Activated gamma-delta T cell (primary cell): ENCODE results near the gene ASCC3.

Experiments used
- DNase-seq: peaks from one replicate; lab custom pipeline; 2025; lab: John Stamatoyannopoulos, UW

The ASCC3 gene

GRCh38 chr6:100724222-100724621, 156.9 kb downstream of the ASCC3 start:
- no peak for DNase-seq

GRCh38 chr6:100721256-100721655, 159.9 kb downstream of the ASCC3 start:
- DNase-seq = no peak

- no peak for DNase-seq
Measured at GRCh38 chr6:100719883-100720682, 161.0 kb downstream of the ASCC3 start.

DNA sequence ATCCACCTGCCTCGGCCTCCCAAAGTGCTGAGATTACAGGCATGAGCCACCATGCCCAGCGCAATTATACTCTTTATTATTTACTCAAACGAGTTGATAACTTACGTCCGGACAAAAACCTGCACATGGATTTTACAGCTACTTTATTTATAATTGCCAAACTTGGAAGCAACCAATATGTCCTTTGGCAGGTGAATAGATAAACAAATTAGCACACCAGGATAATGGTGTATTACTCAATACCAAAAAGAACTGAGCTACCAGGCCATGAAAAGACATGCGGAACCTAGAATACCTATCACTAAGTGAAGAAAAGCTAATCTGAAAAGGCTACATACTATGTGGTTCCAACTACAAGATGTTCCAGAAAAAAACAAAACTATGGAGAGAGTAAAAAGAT, 168.1 kb downstream of the ASCC3 start:
- DNase-seq = no peak

DNA sequence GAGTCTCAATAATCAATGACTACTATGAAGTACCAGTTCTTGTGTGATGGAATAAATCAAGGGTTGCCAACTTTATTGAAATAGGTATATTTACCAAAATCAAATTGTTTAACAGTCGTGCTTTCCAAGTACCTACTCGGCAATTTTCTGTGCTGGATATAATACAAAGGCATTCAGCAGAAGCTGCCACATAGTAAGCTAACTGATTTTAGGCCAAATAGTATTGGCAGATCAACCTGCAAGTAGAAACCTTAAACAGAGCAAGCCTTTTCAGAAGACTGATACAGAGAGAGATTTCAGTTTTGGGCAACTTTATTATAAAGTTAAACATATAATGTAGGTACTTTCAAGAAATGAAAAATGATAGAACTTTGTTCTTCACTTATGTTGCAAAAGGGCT, 174.6 kb downstream of the ASCC3 start:
- no peak for DNase-seq

DNA sequence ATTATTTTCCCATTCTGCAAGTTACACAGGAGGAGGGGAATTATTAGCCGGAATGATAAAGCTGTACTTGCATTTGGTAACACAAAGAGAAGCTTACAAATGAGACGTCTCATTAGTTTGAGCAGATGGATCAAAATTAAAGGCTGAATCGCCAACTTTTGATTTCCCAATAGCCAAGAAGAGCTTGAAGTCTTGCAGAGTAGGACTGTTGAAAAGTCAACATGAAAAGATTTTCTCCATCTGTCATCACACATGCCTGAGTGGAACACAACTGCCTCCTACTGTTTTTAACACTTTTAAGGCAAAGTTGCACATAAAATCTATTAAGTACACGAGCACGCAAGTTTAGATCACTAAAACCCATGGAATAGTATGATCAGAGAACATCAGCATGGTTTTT, 176.2 kb downstream of the ASCC3 start:
- no peak for DNase-seq

DNA sequence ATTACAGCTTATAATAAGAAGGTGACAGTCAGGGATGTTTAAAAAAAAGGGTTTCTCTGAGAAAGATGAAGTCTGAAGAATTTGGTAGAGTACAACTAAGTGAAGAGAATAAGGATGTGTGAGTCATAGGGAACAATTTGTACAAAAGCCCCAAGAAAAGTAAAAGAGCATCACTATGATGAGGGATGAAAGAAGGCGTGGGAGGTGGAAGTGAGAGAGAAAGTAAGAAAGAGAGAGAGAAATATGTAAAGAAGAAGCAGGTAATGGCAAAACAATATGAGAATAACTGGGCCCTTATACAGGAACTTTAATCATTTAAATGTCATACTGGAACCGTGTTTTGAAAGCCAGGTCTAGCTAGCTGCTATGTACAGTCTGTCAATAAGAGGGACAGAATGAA, 179.4 kb downstream of the ASCC3 start:
- no peak for DNase-seq

GRCh38 chr6:100700009-100700408, 181.1 kb downstream of the ASCC3 start:
- DNase-seq = no peak

GRCh38 chr6:100695445-100695844, 185.7 kb downstream of the ASCC3 start:
- DNase-seq = no peak

GRCh38 chr6:100693249-100693927, 187.7 kb downstream of the ASCC3 start:
- no peak for DNase-seq

- DNase-seq = no peak
Measured at GRCh38 chr6:100691972-100692371, 189.2 kb downstream of the ASCC3 start.

DNA sequence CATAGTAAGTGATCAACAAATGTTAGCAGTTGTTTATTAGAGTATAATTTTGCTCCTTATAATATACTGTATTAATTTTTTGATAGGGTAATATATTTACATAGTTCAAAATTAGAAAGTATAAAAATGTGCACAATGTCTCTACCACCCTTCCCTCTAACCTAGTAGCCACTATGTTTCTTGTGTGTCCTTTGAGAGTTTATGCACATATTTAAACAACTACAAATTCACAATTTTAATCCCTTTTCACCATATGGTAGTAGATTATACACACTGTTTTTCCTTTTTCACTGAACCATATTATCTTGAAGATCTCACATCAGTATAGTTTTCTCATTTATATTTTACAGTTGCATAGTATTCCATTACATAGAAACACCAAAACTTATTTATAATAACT, 194.9 kb downstream of the ASCC3 start:
- DNase-seq = no peak

DNA sequence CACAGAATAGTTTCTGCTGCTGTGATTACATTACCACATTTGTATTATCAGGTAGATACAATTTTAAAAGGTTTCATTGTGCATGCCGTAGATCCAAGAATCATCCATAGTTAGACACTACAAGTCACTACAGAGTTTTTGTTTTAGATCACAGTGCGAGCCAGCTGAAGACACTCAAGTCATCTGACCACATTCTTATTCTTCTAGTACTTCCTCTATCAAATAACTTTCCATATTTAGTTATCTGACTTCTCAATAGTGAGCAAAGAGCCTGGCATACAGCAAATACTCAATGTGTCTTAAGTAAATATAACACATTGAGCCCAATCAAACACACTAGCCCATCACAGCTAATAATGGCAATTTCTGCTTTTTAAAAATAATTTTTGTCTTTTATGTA, 195.4 kb downstream of the ASCC3 start:
- no peak for DNase-seq

GRCh38 chr6:100680163-100680562, 201.0 kb downstream of the ASCC3 start:
- DNase-seq = no peak

GRCh38 chr6:100678027-100678426, 203.1 kb downstream of the ASCC3 start:
- DNase-seq = no peak

DNA sequence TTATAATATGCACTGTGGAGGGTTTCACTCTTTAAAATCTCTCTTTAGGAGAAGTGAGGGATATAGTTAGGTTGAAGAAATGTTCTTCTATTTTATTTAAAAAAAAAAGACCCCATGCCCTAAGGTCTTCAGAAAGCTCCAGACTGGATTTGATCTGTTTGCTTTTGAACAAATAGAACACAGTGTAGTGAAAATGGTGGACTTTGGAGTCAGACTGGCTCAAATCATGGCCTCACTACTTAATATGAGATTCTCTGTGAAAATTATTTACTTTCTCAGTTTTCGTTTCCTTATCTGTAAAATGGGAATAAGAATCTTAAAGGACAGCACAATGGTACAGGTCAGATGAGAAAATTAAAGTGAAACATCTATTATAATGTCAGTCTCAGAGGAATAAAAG, 203.9 kb downstream of the ASCC3 start:
- no peak for DNase-seq

DNA sequence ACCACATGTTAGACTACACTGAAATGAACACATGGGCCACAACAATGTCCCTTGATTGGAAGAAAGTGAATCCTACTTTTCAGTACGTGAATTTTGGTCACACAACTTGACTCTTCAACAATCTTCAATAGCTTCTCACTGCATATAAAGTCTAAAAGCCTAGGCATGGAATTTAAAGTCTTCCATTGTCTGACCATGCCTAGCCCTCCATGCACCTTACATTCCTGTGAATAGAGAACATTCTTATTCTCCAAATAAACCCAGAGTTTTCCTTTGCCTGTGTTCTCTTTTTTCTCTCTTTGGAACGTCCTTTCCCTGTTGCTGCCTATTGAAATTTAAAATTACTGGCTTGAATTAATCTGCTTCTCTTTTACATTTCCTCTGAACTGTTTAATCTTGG, 207.5 kb downstream of the ASCC3 start:
- no peak for DNase-seq

- no peak for DNase-seq
Measured at GRCh38 chr6:100671740-100672139, 209.4 kb downstream of the ASCC3 start.

DNA sequence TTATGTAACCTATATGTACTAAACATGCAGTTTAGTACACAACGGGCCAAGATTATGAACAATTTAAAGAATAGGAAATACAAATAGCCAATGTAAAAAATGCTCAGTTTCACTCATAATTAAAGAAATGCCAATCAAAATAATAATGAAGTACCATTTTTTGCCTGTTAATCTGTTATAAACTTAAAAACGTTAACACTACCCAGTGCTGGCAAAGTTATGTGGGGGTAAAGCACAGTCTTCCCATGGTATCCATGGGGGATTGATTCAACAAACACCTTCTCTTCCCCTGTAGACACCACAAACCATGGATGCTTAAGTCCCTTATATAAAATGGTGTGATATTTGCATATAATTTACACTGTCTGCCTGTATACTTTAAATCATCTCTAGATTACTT, 211.1 kb downstream of the ASCC3 start:
- DNase-seq = no peak

DNA sequence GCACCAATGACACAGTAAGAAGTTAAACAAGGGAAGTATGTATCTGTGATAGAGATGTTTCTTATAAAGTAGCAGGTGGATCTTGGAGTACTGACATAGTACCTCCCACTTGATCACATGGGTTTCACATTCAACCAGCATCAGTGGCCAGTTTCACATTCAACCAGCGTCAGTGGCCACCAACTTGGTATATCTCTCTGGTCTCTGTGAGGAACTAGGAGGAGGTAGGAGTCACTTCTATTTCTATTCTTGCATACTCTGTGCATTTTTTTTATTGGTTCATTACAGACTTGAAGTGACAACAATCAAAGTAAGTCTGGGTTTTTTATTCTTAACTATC, 216.1 kb downstream of the ASCC3 start:
- DNase-seq = no peak

DNA sequence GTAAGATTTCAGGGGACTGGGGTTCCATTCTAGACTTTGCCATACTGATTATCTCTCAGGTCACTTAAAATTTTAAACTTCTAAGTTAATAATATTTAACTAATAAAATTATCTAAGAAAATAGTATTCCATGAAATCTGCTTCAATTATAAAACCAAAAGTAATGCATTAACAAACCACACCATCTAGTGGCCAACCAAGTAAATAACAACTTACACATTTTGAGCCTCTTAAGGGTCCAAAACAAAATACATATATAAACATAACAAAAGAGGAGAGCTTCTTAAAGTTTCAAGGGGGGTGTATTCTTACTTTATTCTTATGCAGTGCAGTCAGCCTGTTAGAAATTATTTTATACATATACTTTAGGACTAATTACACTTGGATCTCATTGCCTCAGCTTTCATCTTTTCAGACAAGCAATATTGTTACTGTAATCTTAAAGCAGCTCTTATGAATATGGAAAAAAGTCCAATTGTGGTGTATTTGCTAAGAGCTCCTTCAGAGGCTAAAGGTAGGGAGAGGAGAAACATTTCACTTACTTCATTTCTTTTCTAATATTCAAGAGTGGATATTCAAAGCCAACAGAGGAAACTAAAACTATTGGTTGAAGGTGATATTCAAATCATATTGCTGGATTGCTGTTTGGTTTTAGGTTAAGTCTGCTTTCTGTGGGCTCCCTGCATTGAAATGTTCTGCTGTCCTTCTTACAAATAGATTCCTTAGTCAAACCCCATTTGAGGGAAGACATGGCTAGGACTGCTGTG, 216.7 kb downstream of the ASCC3 start:
- no peak for DNase-seq

GRCh38 chr6:100663219-100663863, 217.8 kb downstream of the ASCC3 start:
- DNase-seq = no peak

GRCh38 chr6:100662264-100662663, 218.9 kb downstream of the ASCC3 start:
- no peak for DNase-seq
